ENCODE results near the gene LRTM2. TPM values are rescaled to one million over a fixed set of nuclear protein-coding genes. Genes with fewer than 3 reads are reported as not detected.
"Not testable (repeated sequence)": the region's sequence is repeated elsewhere in the genome, so short reads cannot be mapped to it uniquely, and the experiment has no call there.

LRTM2 gene
- total RNA-seq, 2 donors from 2014 or later = not detected

DNA sequence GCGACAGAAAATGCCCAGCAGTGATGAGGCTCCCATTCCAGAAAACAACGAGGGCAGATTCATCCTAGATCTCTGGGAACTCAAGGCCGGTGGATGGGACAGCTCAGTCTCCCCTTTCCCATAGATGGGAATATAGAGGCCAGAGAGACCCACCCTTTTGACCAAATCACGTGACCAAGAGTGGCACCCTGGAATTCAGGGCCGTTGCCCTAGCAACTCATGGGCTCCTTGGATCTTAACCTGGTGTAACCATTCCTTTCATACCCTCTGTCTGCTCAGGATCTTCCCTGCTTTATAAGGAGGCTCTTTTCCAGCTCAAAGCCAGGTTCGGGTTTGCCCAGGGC lies 8.4 kb upstream of the LRTM2 start:
- no peak for ATAC-seq
- Mint-ChIP-seq H3K36me3 (no peaks in the 10 kb centered on the region), H3K4me1 (ENCODE audit: low read depth in 2 of 2) (peaks cover 18 to 32% of the 10 kb centered on the region in 2 donors), H3K4me3 (peak overlapping the region; percentile 71), H3K9me3 (no peaks in the 10 kb centered on the region), H3K27me3 (peaks cover 0 to 7% of the 10 kb centered on the region in 2 donors), H3K27ac (peak overlapping the region; percentile 53 to 77)
- DNase-seq (ENCODE audit: low spot score) = no peak

DNA sequence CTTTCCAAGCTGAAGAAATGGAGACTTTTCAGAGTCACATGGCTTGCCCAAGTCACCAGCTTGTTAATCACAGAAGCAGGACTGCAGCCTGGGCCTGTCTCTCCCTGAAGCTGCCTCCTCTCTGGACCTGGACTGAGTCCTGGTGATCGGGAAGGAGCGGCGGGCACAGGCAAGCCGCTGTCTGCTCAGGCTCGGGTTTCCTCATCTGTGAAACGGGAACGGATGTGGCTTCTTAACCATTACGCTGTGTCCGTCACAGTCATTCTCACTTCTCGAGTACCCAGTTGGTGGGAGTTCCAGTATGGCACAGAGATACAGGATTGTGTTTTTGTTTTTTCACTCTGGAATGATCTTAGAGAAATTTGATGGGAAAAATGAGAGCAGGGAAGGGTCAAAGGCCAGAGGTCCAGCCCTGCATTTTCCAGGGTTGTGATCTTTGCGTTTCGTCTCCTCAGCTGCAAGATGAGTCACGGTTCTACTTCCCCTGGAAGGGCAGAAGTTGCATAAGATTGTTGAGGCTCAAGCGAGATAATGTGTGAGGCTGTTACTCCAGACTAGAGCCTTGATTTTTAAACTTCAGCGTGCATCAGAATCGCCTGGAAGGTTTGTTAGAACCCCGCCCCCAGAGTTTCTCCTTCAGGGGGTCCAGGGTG lies 7.6 kb upstream of the LRTM2 start:
- Mint-ChIP-seq H3K9me3 (no peaks in the 10 kb centered on the region), H3K27me3 (peaks cover 0 to 7% of the 10 kb centered on the region in 2 donors), H3K36me3 (no peaks in the 10 kb centered on the region), H3K27ac (peak overlapping the region; percentile 53 to 77), H3K4me1 (ENCODE audit: low read depth in 2 of 2) (peaks cover 18 to 32% of the 10 kb centered on the region in 2 donors), H3K4me3 (peak overlapping the region; percentile 71)
- ATAC-seq (peak; percentile 61 to 63), DNase-seq (ENCODE audit: low spot score) (no peak)

DNA sequence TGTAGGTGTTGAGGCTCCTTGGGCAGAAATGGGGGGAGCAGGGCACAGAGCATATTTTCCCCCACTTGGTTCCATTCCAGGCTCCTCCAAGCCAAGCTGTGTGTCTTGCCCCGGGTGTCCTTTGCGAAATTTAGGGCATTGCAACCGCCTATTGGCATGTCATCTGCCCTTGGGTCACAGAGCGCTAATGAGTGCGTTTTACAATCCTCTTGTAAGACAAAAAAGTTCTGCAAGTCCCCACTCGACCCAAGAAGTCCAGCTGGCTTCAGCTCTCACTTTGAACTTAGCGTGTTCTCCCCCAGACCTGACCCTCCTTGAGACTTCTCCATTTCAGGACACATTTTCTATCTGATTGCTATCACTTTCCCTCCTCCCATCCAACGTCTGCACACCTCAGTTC lies 6.1 kb upstream of the LRTM2 start:
- no peaks in the 10 kb centered on the region for H3K9me3 Mint-ChIP-seq
- H3K4me1 Mint-ChIP-seq (ENCODE audit: low read depth in 2 of 2) = peaks cover 12 to 23% of the 10 kb centered on the region in 2 donors
- no peaks in the 10 kb centered on the region for H3K36me3 Mint-ChIP-seq
- H3K27me3 Mint-ChIP-seq = peaks cover 0 to 7% of the 10 kb centered on the region in 2 donors
- H3K27ac Mint-ChIP-seq = peak overlapping the region in 1 of 2 donors; percentile 34
- ATAC-seq = no peak
- DNase-seq (ENCODE audit: low spot score) = no peak
- H3K4me3 Mint-ChIP-seq = peak overlapping the region; percentile 11

DNA sequence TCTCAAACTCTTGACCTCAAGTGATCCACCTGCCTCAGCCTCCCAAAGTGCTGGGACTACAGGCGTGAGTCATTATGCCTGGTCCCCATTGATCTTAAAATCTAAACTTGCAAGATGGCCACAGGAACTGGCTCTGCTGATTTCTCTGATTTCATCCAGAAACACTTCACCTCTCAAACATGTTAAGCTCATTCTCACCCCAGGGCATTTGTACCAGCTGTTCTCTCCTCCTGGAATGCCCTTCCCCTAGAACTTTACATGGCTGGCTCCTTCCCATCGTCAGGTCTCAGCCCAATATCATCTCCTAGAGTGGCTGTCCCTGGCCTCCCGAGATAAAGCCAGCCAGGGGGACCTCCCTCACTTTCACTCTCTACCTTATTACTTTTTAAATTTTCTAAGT lies 5.3 kb upstream of the LRTM2 start:
- no peaks in the 10 kb centered on the region for H3K9me3 Mint-ChIP-seq
- ATAC-seq (no peak), DNase-seq (ENCODE audit: low spot score) (no peak)
- H3K36me3 Mint-ChIP-seq = no peaks in the 10 kb centered on the region
- peaks cover under 1 to 12% of the 10 kb centered on the region in 2 donors for H3K27me3 Mint-ChIP-seq
- H3K27ac Mint-ChIP-seq = peak overlapping the region in 1 of 2 donors; percentile 34
- H3K4me1 Mint-ChIP-seq (ENCODE audit: low read depth in 2 of 2) = peaks cover 7 to 15% of the 10 kb centered on the region in 2 donors
- no peak overlapping the region for H3K4me3 Mint-ChIP-seq

DNA sequence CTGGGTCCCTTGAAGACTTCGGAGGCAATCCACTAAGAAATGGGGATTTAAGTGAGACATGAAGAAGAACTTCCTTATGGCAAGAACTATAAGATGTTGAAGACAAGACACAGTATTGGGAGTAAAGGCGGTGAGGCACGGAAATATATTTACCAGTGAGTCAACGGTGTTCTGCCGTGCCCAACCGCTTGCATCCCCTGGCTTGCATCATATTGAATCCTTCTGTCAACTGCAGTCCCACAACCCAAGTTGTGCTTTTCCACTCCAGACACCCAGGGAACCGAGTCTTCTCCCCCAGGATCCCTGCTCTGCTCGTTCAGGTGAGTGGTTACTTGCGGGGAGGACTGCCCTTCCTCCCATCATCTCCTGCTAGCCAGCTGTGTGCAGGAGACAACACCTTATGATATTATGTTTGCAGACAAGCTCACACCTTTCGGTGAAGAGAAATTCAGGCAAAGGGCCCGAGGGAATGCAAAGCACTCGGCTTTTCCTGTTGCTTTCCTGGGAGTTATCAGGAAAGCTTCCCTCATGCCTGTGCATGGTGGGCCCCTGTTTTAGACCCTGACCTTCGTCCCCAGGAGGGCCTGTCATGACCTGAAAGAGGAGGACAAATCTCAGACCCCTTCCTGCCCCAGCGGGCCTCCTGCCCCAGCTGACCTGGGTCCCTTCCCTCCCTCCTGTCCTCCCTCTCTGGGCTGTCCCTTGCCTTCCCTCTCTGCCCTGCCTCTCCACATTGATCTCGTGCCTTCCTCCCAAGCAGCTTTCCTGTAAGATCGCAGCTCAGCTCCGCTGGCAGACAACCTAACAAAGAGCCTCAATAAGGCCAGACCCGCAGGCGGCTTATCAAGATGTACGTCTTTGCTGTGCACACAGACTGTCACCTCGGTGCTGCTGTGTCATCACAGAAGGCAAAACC lies 4.3 kb upstream of the LRTM2 start:
- ATAC-seq (no peak), DNase-seq (ENCODE audit: low spot score) (no peak)
- no peak overlapping the region for H3K4me3 Mint-ChIP-seq
- H3K4me1 Mint-ChIP-seq (ENCODE audit: low read depth in 2 of 2) = peaks cover 3 to 6% of the 10 kb centered on the region in 2 donors
- H3K27ac Mint-ChIP-seq = peak overlapping the region in 1 of 2 donors; percentile 34
- no peaks in the 10 kb centered on the region for H3K9me3 Mint-ChIP-seq
- H3K27me3 Mint-ChIP-seq = peaks cover 9 to 19% of the 10 kb centered on the region in 2 donors
- H3K36me3 Mint-ChIP-seq = no peaks in the 10 kb centered on the region

DNA sequence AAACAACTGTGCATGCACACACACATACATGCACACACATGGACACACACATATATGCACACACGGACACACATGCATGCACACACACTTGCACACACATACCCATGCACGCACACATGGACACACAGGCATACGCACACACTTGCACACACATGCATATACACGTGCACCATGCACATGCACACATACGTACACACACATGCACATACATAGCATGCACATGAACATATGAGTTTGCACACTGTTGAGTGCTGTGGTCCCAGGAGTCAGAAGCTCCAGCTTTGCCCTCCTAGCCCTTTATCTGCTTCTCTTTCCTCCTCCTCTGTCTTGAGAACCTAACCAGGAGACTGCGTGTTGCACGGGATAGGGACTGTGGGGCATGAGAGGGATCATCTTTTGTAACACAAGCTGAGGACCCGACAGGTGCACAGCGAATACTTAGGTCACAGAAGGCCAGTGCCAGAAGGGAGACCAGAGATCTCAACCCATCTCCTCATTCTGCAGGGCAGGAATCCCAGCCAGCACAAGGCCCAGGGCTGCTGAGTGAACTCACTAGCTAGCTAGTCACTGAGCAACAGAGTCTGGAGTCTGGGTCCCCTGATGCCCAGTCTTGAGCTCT lies 3.5 kb upstream of the LRTM2 start:
- no peak for DNase-seq (ENCODE audit: low spot score)
- Mint-ChIP-seq H3K36me3 (no peaks in the 10 kb centered on the region), H3K27ac (no peak overlapping the region), H3K4me3 (no peak overlapping the region), H3K4me1 (ENCODE audit: low read depth in 2 of 2) (peaks cover 3 to 6% of the 10 kb centered on the region in 2 donors), H3K9me3 (no peaks in the 10 kb centered on the region), H3K27me3 (peaks cover 9 to 21% of the 10 kb centered on the region in 2 donors)
- ATAC-seq = no peak

DNA sequence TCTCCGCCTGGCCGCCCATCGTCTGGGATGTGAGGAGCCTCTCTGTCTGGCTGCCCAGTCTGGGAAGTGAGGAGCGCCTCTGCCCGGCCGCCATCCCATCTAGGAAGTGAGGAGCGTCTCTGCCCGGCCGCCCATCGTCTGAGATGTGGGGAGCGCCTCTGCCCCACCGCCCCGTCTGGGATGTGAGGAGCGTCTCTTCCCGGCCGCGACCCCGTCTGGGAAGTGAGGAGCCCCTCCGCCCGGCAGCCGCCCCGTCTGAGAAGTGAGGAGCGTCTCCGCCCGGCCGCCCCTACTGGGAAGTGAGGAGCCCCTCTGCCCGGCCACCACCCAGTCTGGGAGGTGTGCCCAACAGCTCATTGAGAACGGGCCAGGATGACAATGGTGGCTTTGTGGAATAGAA lies 2.4 kb upstream of the LRTM2 start:
- not testable (repeated sequence) for H3K4me3 Mint-ChIP-seq; DNase-seq (ENCODE audit: low spot score); H3K4me1 Mint-ChIP-seq (ENCODE audit: low read depth in 2 of 2); H3K9me3 Mint-ChIP-seq; H3K27ac Mint-ChIP-seq; ATAC-seq; H3K36me3 Mint-ChIP-seq
- peaks cover 9 to 21% of the 10 kb centered on the region in 2 donors for H3K27me3 Mint-ChIP-seq

DNA sequence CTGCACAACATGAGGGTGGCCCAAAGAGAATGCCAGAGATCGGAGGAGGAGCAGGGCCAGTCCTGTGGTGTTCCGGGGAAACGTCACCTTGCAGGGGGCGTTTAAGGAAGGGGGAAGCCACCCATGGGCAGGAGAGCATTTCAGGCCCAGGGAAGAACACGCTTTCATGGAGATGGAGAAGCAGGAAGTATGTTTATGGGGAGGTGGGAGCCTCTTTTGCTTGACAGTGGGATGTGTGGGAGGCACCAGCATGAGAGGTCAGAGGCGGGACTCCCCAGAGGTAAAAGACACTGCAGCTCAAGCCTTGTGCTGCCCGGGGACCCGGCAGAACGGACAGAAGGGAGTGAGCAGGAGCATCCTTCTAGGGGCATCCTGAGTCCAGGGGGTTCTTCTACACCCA lies 1.3 kb upstream of the LRTM2 start:
- Mint-ChIP-seq H3K9me3 (no peaks in the 10 kb centered on the region), H3K4me3 (no peak overlapping the region), H3K27ac (no peak overlapping the region), H3K27me3 (peaks cover 9 to 21% of the 10 kb centered on the region in 2 donors), H3K36me3 (no peaks in the 10 kb centered on the region), H3K4me1 (ENCODE audit: low read depth in 2 of 2) (peaks cover 3 to 6% of the 10 kb centered on the region in 2 donors)
- DNase-seq (ENCODE audit: low spot score) = no peak
- no peak for ATAC-seq

DNA sequence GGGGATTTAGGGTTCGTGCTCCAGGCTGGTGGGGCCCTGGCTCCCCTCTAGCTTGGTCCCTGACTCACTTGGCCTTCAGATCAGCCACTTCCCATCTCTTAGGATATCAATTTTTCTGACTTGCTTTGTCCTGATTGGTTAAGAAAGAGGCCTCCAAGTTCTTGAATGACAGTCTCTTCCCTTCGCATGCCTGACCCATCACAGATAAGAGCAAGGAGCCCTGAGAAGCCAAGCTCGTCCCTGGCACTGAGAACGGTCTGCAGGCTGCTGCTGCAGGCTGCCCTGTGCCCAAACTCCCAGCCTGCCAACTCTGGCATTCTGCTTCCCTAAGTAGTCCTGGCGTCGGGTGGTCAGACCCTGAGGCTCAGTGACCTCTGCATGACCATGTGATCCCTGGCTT lies 794 bp upstream of the LRTM2 start:
- Mint-ChIP-seq H3K36me3 (no peaks in the 10 kb centered on the region), H3K27ac (no peak overlapping the region), H3K27me3 (peaks cover 9 to 19% of the 10 kb centered on the region in 2 donors), H3K4me1 (ENCODE audit: low read depth in 2 of 2) (peaks cover 3% of the 10 kb centered on the region in 2 donors), H3K9me3 (no peaks in the 10 kb centered on the region), H3K4me3 (no peak overlapping the region)
- no peak for DNase-seq (ENCODE audit: low spot score)
- ATAC-seq = no peak

DNA sequence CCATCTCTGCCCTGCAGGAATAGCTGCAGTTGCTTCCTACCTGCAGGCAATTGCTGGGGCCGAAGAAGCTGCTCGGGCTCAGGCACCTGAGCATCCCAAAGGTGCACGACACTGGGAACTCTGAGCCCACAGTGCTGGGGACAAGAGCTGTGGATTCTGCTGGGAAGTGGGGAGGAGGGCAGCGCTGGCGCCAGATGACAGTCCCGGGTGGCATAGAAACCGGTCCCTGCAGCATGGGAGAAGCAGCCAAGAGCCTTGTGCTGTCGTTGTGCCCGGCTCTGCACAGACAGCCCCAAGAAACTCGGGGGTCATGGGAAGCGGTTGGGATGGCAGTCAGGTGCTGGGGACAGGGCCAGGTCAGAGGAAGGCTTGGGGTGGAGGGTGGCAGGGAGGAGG lies 529 bp downstream of the LRTM2 start:
- DNase-seq (ENCODE audit: low spot score) = no peak
- H3K4me3 Mint-ChIP-seq = no peak overlapping the region
- peaks cover 9 to 17% of the 10 kb centered on the region in 2 donors for H3K27me3 Mint-ChIP-seq
- no peak for ATAC-seq
- H3K36me3 Mint-ChIP-seq = no peaks in the 10 kb centered on the region
- H3K27ac Mint-ChIP-seq = no peak overlapping the region
- H3K4me1 Mint-ChIP-seq (ENCODE audit: low read depth in 2 of 2) = peaks cover 0 to 3% of the 10 kb centered on the region in 2 donors
- H3K9me3 Mint-ChIP-seq = no peaks in the 10 kb centered on the region

DNA sequence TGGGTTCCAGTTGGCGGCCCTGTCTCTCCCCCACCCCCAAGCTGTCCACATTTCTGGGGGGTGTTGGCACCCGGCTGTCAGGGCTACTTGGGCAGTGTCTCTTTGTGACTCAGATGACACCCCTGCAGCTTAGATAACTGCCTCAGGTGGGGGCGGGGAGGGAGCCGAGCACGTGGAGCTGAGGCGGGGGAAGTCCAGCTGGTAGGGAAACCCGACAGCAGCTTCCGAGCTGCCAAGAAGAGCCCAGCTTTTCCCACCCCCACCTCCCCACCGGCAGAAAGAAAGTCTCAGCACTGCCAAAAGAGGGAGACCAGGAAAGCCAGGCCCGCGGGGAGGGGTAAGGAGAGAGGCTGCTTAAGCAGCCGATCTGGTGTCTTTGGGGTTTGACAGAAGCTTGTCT lies 1.4 kb downstream of the LRTM2 start:
- DNase-seq (ENCODE audit: low spot score) (no peak), ATAC-seq (no peak)
- Mint-ChIP-seq H3K27me3 (peaks cover 9 to 14% of the 10 kb centered on the region in 2 donors), H3K9me3 (no peaks in the 10 kb centered on the region), H3K27ac (no peak overlapping the region), H3K36me3 (no peaks in the 10 kb centered on the region), H3K4me1 (ENCODE audit: low read depth in 2 of 2) (no peaks in the 10 kb centered on the region), H3K4me3 (no peak overlapping the region)

DNA sequence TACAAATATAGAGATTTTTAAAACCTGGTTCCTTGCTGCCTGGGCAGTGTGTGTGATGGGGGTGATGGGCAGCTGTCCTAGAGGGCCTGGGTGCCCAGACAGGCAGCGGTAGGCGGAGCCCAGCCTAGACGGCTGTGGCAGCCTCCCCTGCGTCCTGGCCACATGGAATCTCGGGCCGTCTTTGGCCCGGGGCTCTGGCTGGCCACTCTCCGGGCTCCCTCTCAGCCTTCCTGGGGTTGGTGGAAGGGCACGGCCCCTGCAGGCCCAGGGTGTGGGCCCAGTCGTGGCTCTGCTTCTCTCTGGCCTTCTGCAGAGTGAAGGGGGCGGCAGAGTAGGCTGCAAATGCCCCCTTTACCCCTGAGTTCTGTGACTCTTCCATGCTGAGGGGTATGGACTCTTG lies 2.3 kb downstream of the LRTM2 start:
- Mint-ChIP-seq H3K27me3 (peaks cover 9 to 14% of the 10 kb centered on the region in 2 donors), H3K9me3 (no peaks in the 10 kb centered on the region), H3K4me1 (ENCODE audit: low read depth in 2 of 2) (no peaks in the 10 kb centered on the region), H3K36me3 (no peaks in the 10 kb centered on the region), H3K4me3 (no peak overlapping the region), H3K27ac (no peak overlapping the region)
- ATAC-seq (no peak), DNase-seq (ENCODE audit: low spot score) (no peak)

DNA sequence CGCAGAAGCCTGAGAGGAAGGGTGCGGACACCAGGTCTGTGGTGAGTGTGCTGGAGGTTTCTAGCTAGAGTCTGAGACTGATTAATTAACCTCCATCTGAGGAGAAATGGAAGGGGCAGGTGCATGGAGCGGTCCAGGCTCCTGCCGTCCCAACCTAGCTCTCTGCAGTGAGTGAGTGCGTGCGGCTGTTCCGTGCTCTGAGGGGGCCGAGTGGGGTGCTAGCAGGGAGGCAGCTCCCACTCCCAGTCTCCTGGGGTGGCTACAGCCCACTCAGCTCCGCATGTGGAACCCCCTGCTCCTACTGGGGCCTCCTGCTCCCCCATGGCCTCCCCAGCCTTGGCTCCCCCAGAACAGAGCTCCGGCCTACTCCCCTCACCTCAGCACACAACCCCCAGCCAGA lies 2.9 kb downstream of the LRTM2 start:
- H3K4me3 Mint-ChIP-seq = no peak overlapping the region
- H3K27ac Mint-ChIP-seq = no peak overlapping the region
- H3K4me1 Mint-ChIP-seq (ENCODE audit: low read depth in 2 of 2) = no peaks in the 10 kb centered on the region
- peaks cover 9 to 14% of the 10 kb centered on the region in 2 donors for H3K27me3 Mint-ChIP-seq
- H3K36me3 Mint-ChIP-seq = no peaks in the 10 kb centered on the region
- DNase-seq (ENCODE audit: low spot score) (no peak), ATAC-seq (no peak)
- H3K9me3 Mint-ChIP-seq = no peaks in the 10 kb centered on the region

Measured in natural killer cell treated with Interleukin-12 subunit alpha and Interleukin-12 subunit beta and Interleukin-15 and Interleukin-18, amount 100 ng/mL, for 72 hours (primary cell).